ENCODE data around the gene SLC17A5.
"Not testable (repeated sequence)": the region's sequence is repeated elsewhere in the genome, so short reads cannot be mapped to it uniquely, and the experiment has no call there.

Gene SLC17A5, protein sequence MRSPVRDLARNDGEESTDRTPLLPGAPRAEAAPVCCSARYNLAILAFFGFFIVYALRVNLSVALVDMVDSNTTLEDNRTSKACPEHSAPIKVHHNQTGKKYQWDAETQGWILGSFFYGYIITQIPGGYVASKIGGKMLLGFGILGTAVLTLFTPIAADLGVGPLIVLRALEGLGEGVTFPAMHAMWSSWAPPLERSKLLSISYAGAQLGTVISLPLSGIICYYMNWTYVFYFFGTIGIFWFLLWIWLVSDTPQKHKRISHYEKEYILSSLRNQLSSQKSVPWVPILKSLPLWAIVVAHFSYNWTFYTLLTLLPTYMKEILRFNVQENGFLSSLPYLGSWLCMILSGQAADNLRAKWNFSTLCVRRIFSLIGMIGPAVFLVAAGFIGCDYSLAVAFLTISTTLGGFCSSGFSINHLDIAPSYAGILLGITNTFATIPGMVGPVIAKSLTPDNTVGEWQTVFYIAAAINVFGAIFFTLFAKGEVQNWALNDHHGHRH

DNA sequence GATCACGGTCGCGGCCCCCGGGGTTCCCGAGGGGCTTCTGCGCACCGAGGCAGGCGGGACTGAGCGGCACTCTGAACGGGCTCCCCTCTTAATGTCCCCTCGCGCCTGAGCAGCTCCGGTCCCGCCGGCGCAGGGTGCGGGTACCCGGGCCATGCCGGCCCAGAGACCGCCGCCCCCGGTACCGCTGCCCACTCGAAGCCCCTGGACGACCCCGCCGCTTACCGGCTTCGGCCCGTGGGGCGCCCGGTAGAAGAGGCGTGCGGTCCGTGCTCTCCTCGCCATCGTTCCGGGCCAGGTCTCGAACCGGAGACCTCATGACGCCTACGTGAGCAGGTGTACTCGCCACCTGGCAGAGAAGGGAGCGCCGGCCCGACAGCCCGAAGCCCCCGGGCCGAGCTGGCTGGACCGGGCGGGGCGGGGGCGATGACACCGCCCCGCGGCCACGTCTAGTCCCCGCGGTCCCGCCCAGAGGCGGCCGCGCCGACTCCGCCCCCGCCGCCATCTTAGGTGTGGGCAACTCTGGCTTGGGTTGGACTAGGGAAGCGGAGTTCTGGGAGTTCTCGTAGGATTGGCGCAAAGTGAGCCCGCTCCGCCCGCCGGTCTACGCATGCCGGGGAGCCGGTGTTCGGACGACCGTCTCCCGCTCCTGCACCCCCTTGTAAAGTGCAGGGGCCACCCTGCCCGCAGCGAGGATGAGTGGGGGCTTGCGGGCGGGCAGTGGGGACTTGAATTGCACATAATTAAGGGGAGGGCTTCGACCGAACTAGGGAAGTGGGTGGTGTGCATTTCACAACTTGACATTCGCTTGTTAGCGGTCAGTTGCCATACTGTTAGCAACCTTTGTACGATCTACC is at the start of gene SLC17A5:
TSS of gene SLC17A5 (minus strand) at position 422 of the 854 bp plus-strand sequence. CDS start at position 316, 106 bp downstream.
- peak; percentile 83 for DNase-seq

DNA sequence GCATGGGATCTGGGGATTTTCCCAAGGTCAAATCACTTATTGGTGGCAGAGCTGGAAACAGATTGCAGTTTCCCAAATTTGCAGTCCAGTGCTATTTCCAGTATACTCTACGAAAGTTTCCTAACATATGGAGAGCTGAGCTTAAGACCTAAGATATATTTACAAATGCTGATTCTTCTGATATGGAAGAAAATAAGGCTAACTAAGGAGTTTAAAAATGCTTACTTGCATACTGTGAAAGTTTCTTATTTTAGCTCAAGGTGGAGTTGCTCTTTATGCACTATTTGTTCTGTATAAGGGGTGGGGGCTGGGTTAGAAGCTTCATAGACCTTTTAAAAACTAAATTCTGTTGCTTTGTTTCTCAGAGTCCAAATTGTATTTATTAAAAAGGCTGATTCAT is 49.7 kb upstream of the SLC17A5 start:
- DNase-seq = no peak

DNA sequence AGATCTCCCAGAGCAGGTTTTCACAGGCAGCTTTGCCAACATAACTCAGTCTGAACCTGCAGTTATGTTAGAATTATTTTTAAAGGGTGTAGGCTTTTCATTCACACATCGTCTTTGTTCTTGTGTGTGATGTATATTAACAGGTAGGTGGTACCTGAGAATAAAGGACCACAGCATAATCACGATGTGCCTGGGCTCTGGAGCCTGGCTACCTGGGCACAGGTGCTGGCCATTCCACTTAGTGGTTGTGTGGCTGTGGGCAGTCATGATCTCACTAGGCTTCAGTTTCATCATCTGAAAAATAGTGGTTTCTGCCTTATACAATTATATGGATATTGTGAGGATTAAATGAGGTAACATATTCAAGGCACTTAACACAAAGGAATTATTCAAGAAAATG is 48.7 kb upstream of the SLC17A5 start:
- DNase-seq = no peak

DNA sequence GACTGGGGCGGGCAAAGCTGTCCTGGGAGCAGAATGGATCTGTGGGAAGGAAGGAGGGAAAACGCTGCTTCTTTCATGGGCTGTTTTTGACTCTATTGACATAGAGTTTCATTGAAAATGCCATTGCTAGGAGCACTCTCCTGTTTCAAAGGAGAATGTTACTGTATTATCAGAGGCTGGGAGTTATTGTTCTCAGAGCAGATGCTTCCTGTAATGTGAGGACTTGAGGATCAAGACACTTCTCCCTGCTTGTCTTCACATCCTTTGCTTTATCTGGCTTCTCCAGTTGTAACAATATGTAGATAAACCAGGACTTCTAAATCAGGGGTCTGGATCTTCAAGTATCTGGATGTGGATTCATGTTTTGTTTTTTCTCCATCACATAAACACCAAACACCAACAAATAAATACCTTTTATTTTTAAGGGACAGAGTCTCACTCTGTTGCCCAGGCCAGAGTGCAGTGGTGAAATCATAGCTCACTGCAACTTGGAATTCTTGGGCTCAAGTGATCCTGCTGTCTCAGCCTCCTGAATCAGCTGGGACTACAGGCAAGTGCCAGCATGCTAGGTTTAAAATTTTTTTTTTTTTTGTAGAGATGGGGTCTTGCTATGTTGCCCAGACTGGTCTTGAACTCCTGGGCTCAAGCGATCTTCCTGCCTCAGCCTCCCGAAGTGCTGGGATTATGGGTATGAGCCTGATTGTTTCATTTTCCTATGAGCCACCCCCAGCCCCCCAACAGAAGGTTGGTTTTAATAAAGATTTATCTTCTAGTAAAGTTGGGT is 46.1 kb upstream of the SLC17A5 start:
- no peak for DNase-seq

DNA sequence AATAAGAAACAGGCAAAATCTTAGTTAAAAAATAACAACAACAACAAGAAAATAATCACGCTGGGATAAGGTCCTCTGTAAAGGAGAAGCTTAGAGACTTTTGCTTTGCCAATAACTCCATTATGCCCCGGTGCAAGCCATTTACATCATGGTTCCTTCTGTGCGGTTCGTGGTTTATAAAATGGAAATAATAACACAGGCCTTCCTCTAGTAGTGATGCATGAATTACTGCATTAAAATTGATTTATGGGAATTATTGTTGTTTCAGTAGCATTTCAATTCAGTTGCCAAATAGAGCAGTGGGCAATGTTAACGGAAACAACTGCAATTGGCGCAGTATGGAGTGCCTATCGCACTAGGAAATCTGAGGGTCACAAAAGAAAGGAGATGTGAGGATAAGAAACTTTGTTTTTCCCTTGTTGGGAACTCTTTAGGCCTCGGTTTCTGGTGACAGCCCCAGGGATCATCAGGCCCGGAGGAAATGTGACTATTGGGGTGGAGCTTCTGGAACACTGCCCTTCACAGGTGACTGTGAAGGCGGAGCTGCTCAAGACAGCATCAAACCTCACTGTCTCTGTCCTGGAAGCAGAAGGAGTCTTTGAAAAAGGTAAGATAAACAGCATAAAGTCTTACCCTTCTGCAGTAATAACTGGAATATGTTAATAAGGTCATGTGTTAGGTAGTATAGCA is 43.3 kb upstream of the SLC17A5 start:
- DNase-seq = no peak

DNA sequence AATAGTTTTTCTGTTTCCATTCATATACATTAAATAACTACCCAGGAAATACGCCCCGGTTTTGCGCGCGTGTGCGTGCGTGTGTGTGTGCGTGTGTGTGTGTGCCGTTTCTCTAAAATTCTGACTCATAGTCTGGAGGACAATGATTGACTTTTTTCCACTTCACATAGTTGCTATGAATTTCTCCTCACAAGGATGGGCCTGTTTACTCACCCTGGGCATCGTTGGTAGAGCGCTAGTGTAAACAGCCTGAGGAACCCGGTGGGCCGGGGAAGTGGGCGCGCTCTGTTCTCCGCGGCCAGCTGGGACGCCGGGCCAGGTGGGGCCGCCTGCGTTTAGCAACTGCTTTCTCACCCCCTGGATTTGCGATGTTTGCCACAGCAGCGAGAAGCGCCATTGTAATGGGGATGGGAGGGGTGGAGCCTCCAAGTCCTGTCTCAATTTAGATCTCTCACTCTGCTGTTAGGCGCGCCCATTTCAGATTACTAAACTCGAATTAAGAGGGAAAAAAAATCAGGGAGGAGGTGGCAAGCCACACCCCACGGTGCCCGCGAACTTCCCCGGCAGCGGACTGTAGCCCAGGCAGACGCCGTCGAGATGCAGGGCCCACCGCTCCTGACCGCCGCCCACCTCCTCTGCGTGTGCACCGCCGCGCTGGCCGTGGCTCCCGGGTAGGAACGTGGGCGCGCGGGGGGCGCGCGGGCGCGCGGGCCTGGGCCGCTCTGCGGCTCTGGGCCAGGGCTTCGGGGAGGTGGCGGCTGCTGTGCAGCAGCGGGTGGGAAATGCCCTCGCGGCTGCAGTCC is 42.0 kb upstream of the SLC17A5 start, which contains the start of gene CD109:
TSS of gene CD109 (plus strand) at position 585 of the 803 bp plus-strand sequence. CDS start at position 598, 13 bp downstream.
- no peak for DNase-seq

DNA sequence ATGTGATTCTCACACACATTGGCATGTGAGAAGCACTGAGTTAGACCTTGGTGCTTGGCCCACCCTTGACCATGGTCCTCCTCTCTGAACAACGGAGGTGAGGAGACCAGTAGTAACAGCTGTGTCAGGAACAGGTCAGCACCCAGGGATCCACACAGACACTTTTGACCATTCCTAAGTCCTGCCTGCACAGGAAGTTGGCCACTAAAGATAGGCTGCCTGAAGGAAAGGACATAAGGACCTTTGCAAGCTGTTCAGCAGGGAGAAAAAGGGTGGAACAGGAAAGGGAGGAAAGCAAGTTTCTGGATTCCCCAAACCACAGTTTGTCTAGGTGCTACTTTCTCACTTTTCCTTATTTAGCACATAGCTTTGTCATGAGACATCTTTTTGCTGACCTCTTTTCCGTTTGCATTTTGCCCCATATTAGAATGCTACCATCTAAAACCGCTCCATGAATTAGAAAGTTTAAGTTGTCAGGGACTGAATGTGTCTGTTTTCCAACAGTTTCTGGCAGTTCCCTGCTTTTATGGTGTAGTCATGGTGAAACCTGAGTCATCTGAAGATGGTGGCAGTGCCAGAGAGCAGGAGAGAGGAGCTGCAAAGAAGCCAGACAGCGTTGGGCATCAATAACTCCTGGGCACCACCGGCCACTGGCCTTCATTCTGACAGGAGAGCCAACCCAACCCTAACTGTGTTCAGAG is 41.1 kb upstream of the SLC17A5 start:
- DNase-seq = no peak

DNA sequence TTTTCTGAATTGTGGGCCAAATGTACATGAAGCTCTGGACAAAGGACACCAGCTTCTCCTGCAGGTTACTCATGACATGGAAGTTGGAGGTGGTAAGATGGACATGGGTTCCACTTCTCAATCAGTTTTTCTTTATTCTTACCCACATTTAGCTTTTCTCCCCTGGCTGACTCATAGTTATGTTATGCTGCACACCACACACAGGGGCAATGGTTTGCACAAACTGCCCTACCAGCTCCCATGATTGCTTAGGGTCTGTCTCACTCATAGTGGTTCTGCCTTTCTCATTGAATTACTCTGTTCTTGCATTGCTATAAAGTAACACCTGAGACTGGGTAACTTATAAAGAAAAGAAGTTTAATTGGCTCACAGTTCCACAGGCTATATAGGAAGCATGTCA is 37.7 kb upstream of the SLC17A5 start:
- no peak for DNase-seq

DNA sequence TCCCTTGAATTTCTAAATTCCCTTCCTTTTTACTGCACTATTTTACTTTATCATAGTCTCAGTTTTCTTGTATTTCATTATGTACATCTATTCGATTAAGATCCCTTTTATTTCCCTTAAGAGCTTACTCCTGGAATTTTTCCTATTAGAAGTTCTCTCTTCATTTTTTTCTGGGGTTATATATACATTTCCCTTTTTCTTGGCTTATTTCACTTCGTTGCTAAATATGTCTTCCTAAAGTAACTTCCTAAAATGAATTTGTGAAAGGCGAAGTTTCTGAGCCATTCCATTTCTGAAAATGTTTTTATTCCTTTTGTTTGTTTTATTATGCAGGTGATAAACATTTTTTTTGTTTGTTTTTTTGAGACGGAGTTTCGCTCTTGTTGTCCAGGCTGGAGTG is 36.3 kb upstream of the SLC17A5 start:
- DNase-seq = no peak

DNA sequence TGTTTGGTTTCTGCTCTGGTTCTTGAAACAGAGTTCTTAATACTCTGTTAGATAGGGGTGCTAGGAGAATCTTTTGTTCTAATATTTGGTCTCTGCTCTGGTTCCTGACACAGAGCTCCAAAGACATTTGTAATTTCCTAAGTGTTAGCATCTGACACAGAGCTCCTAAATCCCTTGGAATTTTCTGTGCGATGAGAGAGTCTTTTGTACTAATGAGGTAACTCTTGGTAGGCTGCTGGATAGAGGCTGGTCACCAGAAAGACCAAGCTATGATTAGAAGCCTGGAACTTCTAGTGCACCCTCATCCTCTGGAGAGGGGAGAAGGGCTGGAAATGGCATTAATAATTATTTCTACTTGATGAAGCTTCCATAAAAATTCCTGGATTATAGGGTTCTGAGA is 34.6 kb upstream of the SLC17A5 start:
- no peak for DNase-seq

DNA sequence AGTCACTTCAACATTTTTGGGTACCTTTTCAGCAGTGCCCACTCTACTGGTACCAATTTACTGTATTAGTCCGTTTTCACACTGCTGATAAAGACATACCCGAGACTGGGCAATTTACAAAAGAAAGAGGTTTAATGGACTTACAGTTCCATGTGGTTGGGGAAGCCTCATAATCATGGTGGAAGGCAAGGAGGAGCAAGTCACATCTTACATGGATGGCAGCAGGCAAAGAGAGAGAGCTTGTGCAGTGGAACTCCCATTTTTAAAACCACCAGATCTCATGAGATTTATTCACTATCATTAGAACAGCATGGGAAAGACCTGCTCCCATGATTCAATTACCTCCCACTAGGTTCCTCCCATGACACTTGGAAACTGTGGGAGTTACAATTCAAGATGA is 29.8 kb upstream of the SLC17A5 start:
- not testable (repeated sequence) for DNase-seq

DNA sequence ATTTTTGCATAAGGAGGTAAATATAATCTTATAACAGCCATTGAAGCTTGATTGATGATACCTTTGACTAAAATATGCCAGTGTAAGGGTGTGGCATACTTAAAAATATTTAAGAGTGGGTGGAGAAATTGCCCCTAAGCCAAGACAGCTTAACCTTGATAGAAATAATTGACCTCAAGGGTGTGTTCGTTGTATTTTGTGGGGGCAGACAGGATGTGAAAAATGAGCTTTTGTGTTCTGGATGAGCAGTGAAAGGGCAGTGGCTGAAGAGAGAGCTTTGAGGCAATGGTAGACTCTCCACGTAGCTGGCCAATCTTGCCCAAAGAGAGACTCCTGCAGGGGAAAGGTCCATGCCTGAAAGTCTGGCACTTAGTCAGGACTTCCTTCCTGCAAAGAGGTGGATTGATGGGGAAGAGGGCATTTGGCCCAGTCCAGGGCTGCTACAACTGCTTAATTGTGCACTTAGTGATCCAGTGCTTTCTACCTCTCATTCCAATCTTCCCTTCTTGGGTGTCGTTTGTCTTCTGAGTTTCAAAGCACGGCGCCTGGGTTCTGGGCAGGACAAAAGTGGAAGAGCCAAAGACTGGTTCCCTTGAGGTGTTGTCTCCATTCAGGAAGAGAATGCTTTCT is 26.6 kb upstream of the SLC17A5 start:
- no peak for DNase-seq

DNA sequence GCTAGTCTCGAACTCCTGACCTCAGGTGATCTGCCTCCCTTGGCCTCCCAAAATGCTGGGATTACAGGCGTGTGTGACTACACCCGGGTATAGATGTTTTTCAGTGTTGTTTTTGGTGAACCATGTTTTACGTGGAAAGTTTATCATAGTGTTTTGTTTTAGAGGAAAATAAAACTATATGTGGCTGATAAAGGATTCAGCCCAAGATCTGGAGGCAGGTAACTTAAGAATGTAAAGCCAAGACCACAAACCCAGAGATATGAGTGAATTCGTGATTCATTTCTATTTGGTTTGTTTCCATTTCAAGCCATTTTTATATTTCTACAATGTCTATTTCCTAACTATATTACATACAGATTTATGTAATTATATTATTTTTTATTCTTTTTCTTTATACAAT is 26.1 kb upstream of the SLC17A5 start:
- not testable (repeated sequence) for DNase-seq

DNA sequence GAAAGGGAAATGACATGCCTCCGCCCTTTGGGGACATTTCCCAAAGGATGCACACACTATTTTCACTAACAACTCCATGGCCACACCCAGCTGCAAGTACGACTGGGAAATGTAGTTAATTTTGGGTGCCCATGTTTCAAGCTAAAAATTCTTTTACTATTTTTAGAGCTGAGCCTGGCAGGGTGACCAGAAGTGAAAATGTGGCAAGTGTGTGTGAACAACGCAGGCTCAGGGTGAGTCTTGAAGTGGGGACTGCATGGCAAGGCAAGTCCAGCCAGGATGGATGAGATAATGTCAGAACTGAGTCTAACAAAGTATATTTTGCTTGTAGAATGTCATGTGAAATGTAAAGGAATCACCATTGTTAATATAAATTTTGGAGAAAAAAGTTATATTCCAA is 25.2 kb upstream of the SLC17A5 start:
- DNase-seq = no peak

DNA sequence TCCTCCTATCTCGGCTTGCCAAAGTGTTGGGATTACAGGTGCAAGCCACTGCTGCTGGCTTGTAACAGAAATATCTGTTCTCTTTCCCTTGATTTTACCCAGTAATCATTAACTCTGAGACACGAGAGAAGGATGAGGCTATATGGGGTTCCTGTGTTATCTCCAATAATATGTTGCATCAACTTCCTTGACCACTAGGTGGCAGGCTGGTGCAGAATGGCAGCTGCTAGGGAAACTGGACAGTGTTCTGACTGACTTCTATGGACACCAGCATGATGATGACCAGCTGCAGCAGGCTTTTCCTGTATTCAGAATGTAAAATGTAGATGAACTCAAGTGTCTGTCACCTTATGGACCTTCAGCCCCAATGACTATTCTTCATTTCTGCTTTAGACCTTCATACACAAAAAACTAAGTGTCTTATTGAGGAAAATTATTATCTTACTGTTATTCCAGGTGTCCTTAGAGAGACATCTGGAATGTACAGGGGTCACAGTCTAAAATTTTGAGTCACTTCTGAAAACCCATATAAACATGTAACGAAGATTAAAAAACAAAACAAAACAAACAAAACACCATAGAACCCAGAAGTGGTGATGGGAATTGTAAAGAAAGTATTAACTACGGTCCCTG is 21.8 kb upstream of the SLC17A5 start:
- peak; percentile 24 for DNase-seq

DNA sequence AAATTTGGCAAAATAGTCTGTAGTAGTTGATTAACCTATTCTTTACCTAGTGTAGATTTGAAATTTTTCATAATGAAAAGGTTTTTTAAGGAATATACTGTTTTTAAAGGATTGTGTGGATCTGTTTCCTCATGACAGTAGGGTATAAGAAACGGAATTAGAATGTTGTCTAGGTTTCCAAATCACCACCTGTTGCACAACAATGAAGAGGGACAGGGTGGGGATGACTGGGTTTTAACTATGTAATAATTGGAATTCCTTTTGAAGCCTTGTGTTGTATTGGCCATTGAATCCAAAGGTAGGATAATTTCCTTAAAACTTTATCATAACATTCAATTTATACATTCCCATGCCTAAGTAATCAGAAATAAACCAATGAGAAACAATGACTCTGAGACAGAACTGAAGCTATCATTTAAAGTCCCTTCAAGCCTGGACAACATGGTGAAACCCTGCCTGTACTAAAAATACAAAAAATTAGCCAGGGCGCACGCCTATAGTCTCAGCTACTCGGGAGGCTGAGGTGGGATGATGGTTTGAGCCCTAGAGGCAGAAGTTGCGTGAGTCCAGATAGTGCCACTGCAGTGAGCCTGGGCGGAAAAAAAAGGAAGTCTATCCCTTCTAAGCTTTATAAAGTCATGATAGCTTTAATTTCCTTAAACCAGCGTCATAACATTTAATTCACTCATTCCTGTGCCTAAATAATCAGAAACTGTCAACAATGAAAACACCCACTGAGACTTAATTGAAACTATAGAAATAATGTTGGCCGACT is 18.3 kb upstream of the SLC17A5 start:
- DNase-seq = no peak

DNA sequence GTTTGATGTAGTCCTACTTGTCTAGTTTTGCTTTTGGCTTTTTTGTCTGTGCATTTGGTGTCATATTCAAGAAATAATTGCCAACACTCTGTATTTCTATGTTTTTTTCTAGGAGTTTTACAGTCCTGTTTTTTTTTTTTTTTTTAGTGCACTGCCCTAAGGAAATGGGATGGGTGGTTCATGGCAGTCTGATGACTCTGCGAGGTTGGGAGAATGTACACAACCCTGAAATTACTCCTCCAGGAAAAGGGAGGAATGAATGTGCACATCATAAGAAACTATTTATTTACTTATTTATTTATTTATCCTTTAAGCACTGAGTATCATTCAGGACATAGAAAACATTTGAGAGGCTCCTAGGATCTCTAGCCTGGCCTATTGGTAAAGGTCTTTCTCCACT is 15.2 kb upstream of the SLC17A5 start:
- no peak for DNase-seq

DNA sequence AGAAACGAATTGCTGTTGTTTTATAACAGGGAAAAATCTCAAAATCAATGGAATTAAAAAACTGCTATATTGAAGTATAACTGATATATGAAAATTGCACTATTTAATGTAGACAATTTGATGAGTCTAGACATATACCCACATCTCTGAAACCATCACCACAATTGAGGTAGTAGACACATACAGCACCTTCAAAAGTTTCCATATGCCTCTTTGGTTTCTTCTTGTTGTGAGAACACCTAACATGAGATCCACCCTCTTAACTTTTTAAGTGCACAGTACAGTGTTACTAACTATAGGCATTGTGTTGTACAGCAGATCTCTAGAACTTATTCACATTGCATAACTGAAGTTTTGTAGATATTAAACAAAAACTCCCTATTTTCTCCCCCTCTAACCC is 14.0 kb upstream of the SLC17A5 start:
- no peak for DNase-seq

DNA sequence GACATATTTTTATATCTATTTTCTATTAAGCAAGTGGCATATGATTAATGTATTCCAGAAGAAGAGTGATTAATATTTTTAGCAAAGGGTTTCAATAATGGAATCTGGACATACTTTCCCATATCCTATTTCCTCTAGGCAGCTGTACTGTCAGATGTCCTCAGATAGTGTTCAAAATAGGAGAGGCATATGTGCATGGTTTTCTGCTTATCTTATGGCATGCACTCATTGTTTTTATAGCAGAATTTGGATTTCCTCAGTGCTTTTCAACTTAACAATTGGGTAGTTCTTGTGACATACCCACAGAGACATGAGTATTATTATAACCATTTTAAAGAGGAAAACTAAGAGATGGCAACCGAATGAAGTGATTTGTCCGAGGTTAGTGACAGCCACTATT is 12.6 kb upstream of the SLC17A5 start:
- no peak for DNase-seq
